Mesodermal cell (in vitro differentiated cells): ENCODE measurements around the gene LRP1B.

Experiments used
- H3K27ac ChIP-seq: 2 replicates; pipeline ENCODE4 v1.7.0; 2013; ENCODE audit warnings: mild to moderate bottlenecking, low read depth, low read length, moderate library complexity; ENCODE audit not compliant: severe bottlenecking
- H3K36me3 ChIP-seq: 2 replicates; pipeline ENCODE4 v1.7.1; 2013; ENCODE audit warnings: mild to moderate bottlenecking, low read length, moderate library complexity; ENCODE audit not compliant: control insufficient read depth, insufficient read depth
- H3K4me1 ChIP-seq: one replicate; pipeline ENCODE4 v1.7.1; 2013; ENCODE audit warnings: mild to moderate bottlenecking, low read length; ENCODE audit not compliant: insufficient read depth, control insufficient read depth, poor library complexity, severe bottlenecking
- H3K4me3 ChIP-seq: 2 replicates; pipeline ENCODE4 v1.7.0; 2013; ENCODE audit warnings: low read length, control low read depth, mild to moderate bottlenecking; ENCODE audit not compliant: insufficient read depth, poor library complexity, severe bottlenecking; ENCODE audit errors: extremely low read depth
- H3K9me3 ChIP-seq: 2 replicates; pipeline ENCODE4 v1.7.1; 2013; ENCODE audit warnings: mild to moderate bottlenecking, low read length, moderate library complexity; ENCODE audit not compliant: control insufficient read depth
- WGBS, 2 experiments: methylation state at CpG; one replicate each; pipeline ENCODE4 v1.1.5; 2013; ENCODE audit warnings: missing lambda C conversion rate in 2 of 2; ENCODE audit not compliant: insufficient coverage in 2 of 2; 5-methylcytosine and 5-hydroxymethylcytosine counted together

The LRP1B gene

GRCh38 chr2:141271346-141271745 lies 859.5 kb downstream of the LRP1B start:
- H3K36me3 ChIP-seq = no peaks in the 10 kb centered on the region
- H3K4me3 ChIP-seq = no peak overlapping the region
- no peak overlapping the region for H3K27ac ChIP-seq
- no peaks in the 10 kb centered on the region for H3K4me1 ChIP-seq
- no CpG with 5 or more reads among the region's 2 CpGs for WGBS, 2 experiments
- no peaks in the 10 kb centered on the region for H3K9me3 ChIP-seq

GRCh38 chr2:141264848-141265247 lies 866.0 kb downstream of the LRP1B start:
- no peaks in the 10 kb centered on the region for H3K4me1 ChIP-seq
- H3K27ac ChIP-seq = no peak overlapping the region
- no peaks in the 10 kb centered on the region for H3K36me3 ChIP-seq
- H3K9me3 ChIP-seq = no peaks in the 10 kb centered on the region
- H3K4me3 ChIP-seq = no peak overlapping the region
- WGBS, 2 experiments = 97 to 100% methylated on average over 8 to 10 of the region's 10 CpGs

- Histone ChIP-seq H3K4me1 (no peaks in the 10 kb centered on the region), H3K36me3 (no peaks in the 10 kb centered on the region), H3K9me3 (no peaks in the 10 kb centered on the region), H3K4me3 (no peak overlapping the region), H3K27ac (no peak overlapping the region)
- 100% methylated on average over 1 of the region's 1 CpG; no CpG with 5 or more reads in 1 of the 2 experiments for WGBS, 2 experiments
Measured at GRCh38 chr2:141260911-141261310, 869.9 kb downstream of the LRP1B start.

GRCh38 chr2:141259683-141260082 lies 871.1 kb downstream of the LRP1B start:
- no CpG with 5 or more reads among the region's 3 CpGs for WGBS, 2 experiments
- Histone ChIP-seq H3K4me1 (no peaks in the 10 kb centered on the region), H3K9me3 (no peaks in the 10 kb centered on the region), H3K27ac (no peak overlapping the region), H3K4me3 (no peak overlapping the region), H3K36me3 (no peaks in the 10 kb centered on the region)

GRCh38 chr2:141242008-141242407 lies 888.8 kb downstream of the LRP1B start:
- H3K4me1 ChIP-seq = no peaks in the 10 kb centered on the region
- no peaks in the 10 kb centered on the region for H3K9me3 ChIP-seq
- H3K4me3 ChIP-seq = no peak overlapping the region
- WGBS, 2 experiments = no CpG with 5 or more reads among the region's 1 CpG
- no peaks in the 10 kb centered on the region for H3K36me3 ChIP-seq
- no peak overlapping the region for H3K27ac ChIP-seq

GRCh38 chr2:141226560-141226959 lies 904.3 kb downstream of the LRP1B start:
- Histone ChIP-seq H3K36me3 (no peaks in the 10 kb centered on the region), H3K9me3 (no peaks in the 10 kb centered on the region), H3K27ac (no peak overlapping the region), H3K4me3 (no peak overlapping the region), H3K4me1 (no peaks in the 10 kb centered on the region)
- 83 to 100% methylated on average over 1 of the region's 1 CpG for WGBS, 2 experiments

GRCh38 chr2:141207036-141207385 lies 923.8 kb downstream of the LRP1B start:
- Histone ChIP-seq H3K27ac (no peak overlapping the region), H3K36me3 (no peaks in the 10 kb centered on the region), H3K4me3 (no peak overlapping the region), H3K4me1 (no peaks in the 10 kb centered on the region), H3K9me3 (no peaks in the 10 kb centered on the region)
- WGBS, 2 experiments = no CpG with 5 or more reads among the region's 2 CpGs

- no peak overlapping the region for H3K27ac ChIP-seq
- 80 to 100% methylated on average over 1 to 2 of the region's 6 CpGs for WGBS, 2 experiments
- H3K4me1 ChIP-seq = peaks cover 6% of the 10 kb centered on the region
- H3K4me3 ChIP-seq = no peak overlapping the region
- H3K36me3 ChIP-seq = no peaks in the 10 kb centered on the region
- no peaks in the 10 kb centered on the region for H3K9me3 ChIP-seq
Measured at GRCh38 chr2:141201016-141201565, 929.7 kb downstream of the LRP1B start.

- Histone ChIP-seq H3K36me3 (no peaks in the 10 kb centered on the region), H3K27ac (no peak overlapping the region), H3K4me3 (no peak overlapping the region), H3K9me3 (no peaks in the 10 kb centered on the region), H3K4me1 (peaks cover 6% of the 10 kb centered on the region)
- WGBS, 2 experiments = 100% methylated on average over 1 of the region's 1 CpG; no CpG with 5 or more reads in 1 of the 2 experiments
Measured at GRCh38 chr2:141200191-141200590, 930.6 kb downstream of the LRP1B start.

- Histone ChIP-seq H3K4me3 (no peak overlapping the region), H3K4me1 (peaks cover 6% of the 10 kb centered on the region), H3K27ac (no peak overlapping the region), H3K36me3 (no peaks in the 10 kb centered on the region), H3K9me3 (no peaks in the 10 kb centered on the region)
Measured at GRCh38 chr2:141199711-141200110, 931.1 kb downstream of the LRP1B start.

- Histone ChIP-seq H3K27ac (no peak overlapping the region), H3K36me3 (no peaks in the 10 kb centered on the region), H3K9me3 (no peaks in the 10 kb centered on the region), H3K4me3 (no peak overlapping the region), H3K4me1 (no peaks in the 10 kb centered on the region)
- WGBS, 2 experiments = 100% methylated on average over 1 of the region's 1 CpG; no CpG with 5 or more reads in 1 of the 2 experiments
Measured at GRCh38 chr2:141195087-141195486, 935.7 kb downstream of the LRP1B start.
